Neuronal stem cell (in vitro differentiated cells): ENCODE data around the gene KIF24. TPM values are rescaled to one million over a fixed set of nuclear protein-coding genes. Genes with fewer than 3 reads are reported as not detected.

Experiments
- DNase-seq: peaks from one replicate; pipeline ENCODE4 v3.0.0-alpha.2; 2013; ENCODE audit warnings: low spot score
- H2AFZ ChIP-seq: one replicate; pipeline ENCODE4 v1.6.1; 2013; ENCODE audit warnings: mild to moderate bottlenecking, low read length, inconsistent platforms
- H2AK5ac ChIP-seq: 2 replicates; pipeline ENCODE4 v1.6.1; 2013; ENCODE audit warnings: low read depth, mild to moderate bottlenecking, inconsistent platforms, low read length, moderate library complexity, mixed read lengths
- H2BK120ac ChIP-seq: 2 replicates; pipeline ENCODE4 v1.6.1; 2013; ENCODE audit warnings: low read depth, mild to moderate bottlenecking, inconsistent platforms, low read length, moderate library complexity, mixed read lengths
- H2BK12ac ChIP-seq: one replicate; pipeline ENCODE4 v1.6.1; 2013; ENCODE audit warnings: low read length, inconsistent platforms
- H2BK15ac ChIP-seq: 2 replicates; pipeline ENCODE4 v1.6.1; 2013; ENCODE audit warnings: mild to moderate bottlenecking, low read length, inconsistent platforms, mixed read lengths
- H2BK5ac ChIP-seq: one replicate; pipeline ENCODE4 v1.6.1; 2013; ENCODE audit warnings: inconsistent platforms, mild to moderate bottlenecking, low read length, moderate library complexity
- H3K14ac ChIP-seq: one replicate; pipeline ENCODE4 v1.6.1; 2013; ENCODE audit warnings: low read length, inconsistent platforms
- H3K18ac ChIP-seq: 2 replicates; pipeline ENCODE4 v1.6.1; 2013; ENCODE audit warnings: low read length, inconsistent platforms
- H3K23ac ChIP-seq: 2 replicates; pipeline ENCODE4 v1.6.1; 2013; ENCODE audit warnings: low read depth, mild to moderate bottlenecking, mixed read lengths, low read length, inconsistent platforms; ENCODE audit not compliant: poor library complexity
- H3K27ac ChIP-seq: replicated peaks from 3 replicates; pipeline ENCODE4 v1.5.1; 2013; ENCODE audit warnings: low read length, inconsistent platforms
- H3K27me3 ChIP-seq, 3 experiments: 2 replicates each; pipeline ENCODE4 v1.6.1; 2013; ENCODE audit warnings: low read length in 3 of 3, mild to moderate bottlenecking in 2 of 3, inconsistent platforms in 1 of 3, low read depth in 1 of 3, mixed read lengths in 1 of 3, moderate library complexity in 1 of 3; ENCODE audit not compliant: control insufficient read depth in 3 of 3, insufficient read depth in 3 of 3
- H3K36me3 ChIP-seq, 2 donors: replicated peaks in 1 of 2; 2 replicates each; pipeline ENCODE4 v1.6.1; 2013; ENCODE audit warnings: low read length in 2 of 2; ENCODE audit not compliant: control insufficient read depth in 2 of 2, insufficient read depth in 2 of 2
- H3K4ac ChIP-seq: 2 replicates; pipeline ENCODE4 v1.6.1; 2013; ENCODE audit warnings: inconsistent platforms, mild to moderate bottlenecking, low read length, moderate library complexity
- H3K4me1 ChIP-seq, 2 donors: 1 replicate in 1 of 2; 2 replicates in 1 of 2; pipeline ENCODE4 v1.6.1; 2013; ENCODE audit warnings: low read length in 2 of 2, low read depth in 1 of 2; ENCODE audit not compliant: control insufficient read depth in 2 of 2, insufficient read depth in 1 of 2
- H3K4me2 ChIP-seq: one replicate; pipeline ENCODE4 v1.6.1; 2013; ENCODE audit warnings: mild to moderate bottlenecking, low read length, inconsistent platforms; ENCODE audit not compliant: insufficient read depth, poor library complexity, severe bottlenecking
- H3K4me3 ChIP-seq, 2 donors: 2 replicates each; pipeline ENCODE4 v1.5.1; 2013; ENCODE audit warnings: low read length in 2 of 2, mild to moderate bottlenecking in 2 of 2, inconsistent platforms in 1 of 2, moderate library complexity in 1 of 2
- H3K79me1 ChIP-seq: one replicate; pipeline ENCODE4 v1.6.1; 2013; ENCODE audit warnings: low read depth, mild to moderate bottlenecking, inconsistent platforms, low read length, moderate library complexity
- H3K9ac ChIP-seq: one replicate; pipeline ENCODE4 v1.6.1; 2013; ENCODE audit warnings: mild to moderate bottlenecking, low read depth, low read length, inconsistent platforms; ENCODE audit not compliant: poor library complexity
- H3K9me3 ChIP-seq, 2 donors: replicated peaks in 1 of 2; 2 replicates each; pipeline versions ENCODE3 to v1.6.1; 2013; ENCODE audit warnings: low read length in 2 of 2, mild to moderate bottlenecking in 2 of 2, inconsistent platforms in 1 of 2, low read depth in 1 of 2, mixed read lengths in 1 of 2, moderate library complexity in 1 of 2; ENCODE audit not compliant: control insufficient read depth in 2 of 2, insufficient read depth in 1 of 2
- H4K8ac ChIP-seq: one replicate; pipeline ENCODE4 v1.6.1; 2013; ENCODE audit warnings: low read depth, mild to moderate bottlenecking, inconsistent platforms, low read length, moderate library complexity
- H4K91ac ChIP-seq: one replicate; pipeline ENCODE4 v1.6.1; 2013; ENCODE audit warnings: low read length, low read depth, mild to moderate bottlenecking, inconsistent platforms; ENCODE audit not compliant: poor library complexity
- WGBS, 2 donors: extraction: QIAGEN DNeasy Blood & Tissue Kit; methylation state at CpG; one replicate each; pipeline ENCODE4 v1.1.7; 2013; ENCODE audit warnings: missing lambda C conversion rate in 2 of 2, mixed read lengths in 1 of 2; ENCODE audit not compliant: insufficient read length in 2 of 2, insufficient replicate concordance in 1 of 2; ENCODE audit errors: extremely low coverage in 2 of 2; 5-methylcytosine and 5-hydroxymethylcytosine counted together
- small RNA-seq: library from polyadenylated mRNA; stranded (forward); fragments of <200 nt; extraction: miRNeasy Mini kit (QIAGEN cat#:217004); gene quantifications from one replicate; pipeline ENCODE3, GENCODE V24; 2013; ENCODE audit not compliant: insufficient read depth

Gene KIF24

GRCh38 chr9:34282096-34282495 lies 47.0 kb downstream of the KIF24 start:
- Histone ChIP-seq H3K14ac (no peak overlapping the region), H3K79me1 (no peaks in the 10 kb centered on the region), H4K91ac (no peak overlapping the region), H3K4me3 (no peak overlapping the region), H2AK5ac (no peak overlapping the region), H2AFZ (no peak overlapping the region), H3K4ac (no peak overlapping the region), H2BK120ac (no peak overlapping the region), H3K27me3 (no peaks in the 10 kb centered on the region), H3K4me1 (no peaks in the 10 kb centered on the region), H4K8ac (no peak overlapping the region), H3K9me3 (no peaks in the 10 kb centered on the region), H3K18ac (no peak overlapping the region), H3K23ac (no peak overlapping the region), H2BK12ac (no peak overlapping the region), H3K9ac (no peak overlapping the region), H3K27ac (no peak overlapping the region), H2BK5ac (no peak overlapping the region), H3K36me3 (peaks cover 4 to 49% of the 10 kb centered on the region in 2 donors), H2BK15ac (no peak overlapping the region), H3K4me2 (no peak overlapping the region)
- no peak for DNase-seq
- WGBS, 2 donors: no CpG with 5 or more reads among the region's 1 CpG

- no peak overlapping the region for H2AK5ac ChIP-seq
- DNase-seq: no peak
- H3K9me3 ChIP-seq: no peaks in the 10 kb centered on the region
- no peak overlapping the region for H2BK5ac ChIP-seq
- no peak overlapping the region for H3K18ac ChIP-seq
- H3K14ac ChIP-seq: no peak overlapping the region
- H2BK15ac ChIP-seq: no peak overlapping the region
- no peak overlapping the region for H3K4me2 ChIP-seq
- H3K27me3 ChIP-seq: no peaks in the 10 kb centered on the region
- H2BK120ac ChIP-seq: no peak overlapping the region
- H4K91ac ChIP-seq: no peak overlapping the region
- no peak overlapping the region for H3K4me3 ChIP-seq
- H4K8ac ChIP-seq: no peak overlapping the region
- H3K27ac ChIP-seq: no peak overlapping the region
- no peak overlapping the region for H3K4ac ChIP-seq
- peaks cover 2 to 29% of the 10 kb centered on the region in 2 donors for H3K36me3 ChIP-seq
- H3K4me1 ChIP-seq: no peaks in the 10 kb centered on the region
- no peak overlapping the region for H3K23ac ChIP-seq
- no peak overlapping the region for H2AFZ ChIP-seq
- H3K9ac ChIP-seq: no peak overlapping the region
- no CpG with 5 or more reads among the region's 3 CpGs for WGBS, 2 donors
- H3K79me1 ChIP-seq: no peaks in the 10 kb centered on the region
- H2BK12ac ChIP-seq: no peak overlapping the region
Observed at GRCh38 chr9:34279411-34279810, 49.7 kb downstream of the KIF24 start.

Small RNA genes within 50 kb of the gene (small RNA-seq; reads per million reads assigned to genes)
- gene RNU2-50P: not detected
